Stimulated activated naive CD8-positive, alpha-beta T cell treated with anti-CD3 and anti-CD28 coated beads, Interleukin-15, Interleukin-2, amounts not matched to agents 100 ng/mL and 50 ng/mL, for 24 hours (primary cell): ENCODE results near the gene GTF2F2.
"Not testable (repeated sequence)": the region's sequence is repeated elsewhere in the genome, so short reads cannot be mapped to it uniquely, and the experiment has no call there.

Experiments used
- H3K27ac Mint-ChIP-seq: one replicate; pipeline ENCODE4 v1.8.0; 2021; ENCODE audit warnings: mild to moderate bottlenecking, mixed read lengths
- H3K27me3 Mint-ChIP-seq: one replicate; pipeline ENCODE4 v1.8.0; 2021; ENCODE audit warnings: mixed read lengths
- H3K36me3 Mint-ChIP-seq: one replicate; pipeline ENCODE4 v1.8.0; 2021; ENCODE audit warnings: low read depth, mixed read lengths
- H3K4me1 Mint-ChIP-seq: one replicate; pipeline ENCODE4 v1.8.0; 2021; ENCODE audit warnings: low read depth, mixed read lengths
- H3K4me3 Mint-ChIP-seq: one replicate; pipeline ENCODE4 v1.8.0; 2021; ENCODE audit warnings: mild to moderate bottlenecking, mixed read lengths
- H3K9me3 Mint-ChIP-seq: one replicate; pipeline ENCODE4 v1.8.0; 2021; ENCODE audit warnings: mixed read lengths

Gene GTF2F2

GRCh38 chr13:45228002-45228401, 107.7 kb downstream of the GTF2F2 start:
- Mint-ChIP-seq H3K4me3 (no peak overlapping the region), H3K36me3 (peaks cover 22% of the 10 kb centered on the region), H3K4me1 (peaks cover 34% of the 10 kb centered on the region), H3K27me3 (no peaks in the 10 kb centered on the region), H3K27ac (no peak overlapping the region), H3K9me3 (no peaks in the 10 kb centered on the region)

DNA sequence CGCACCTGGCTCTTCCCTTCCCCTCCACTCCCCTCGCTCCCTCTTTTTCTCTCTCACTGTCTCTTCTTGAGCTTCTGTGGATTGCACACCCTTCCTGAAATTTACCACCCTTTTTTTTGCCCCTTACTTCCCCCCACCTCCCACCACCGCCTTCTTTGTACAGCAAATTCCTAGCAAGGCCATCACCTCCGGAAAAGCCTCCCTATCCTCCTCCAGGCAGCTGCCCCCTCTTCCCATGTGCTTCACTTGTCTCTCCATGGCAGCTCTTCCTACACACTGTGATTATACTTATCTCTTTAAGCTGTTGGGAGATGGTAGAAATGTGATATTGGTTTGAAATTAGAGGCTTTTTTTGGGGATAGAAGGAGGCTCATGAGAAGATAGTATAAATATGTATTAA, 108.9 kb downstream of the GTF2F2 start:
- no peak overlapping the region for H3K4me3 Mint-ChIP-seq
- no peaks in the 10 kb centered on the region for H3K27me3 Mint-ChIP-seq
- no peak overlapping the region for H3K27ac Mint-ChIP-seq
- H3K4me1 Mint-ChIP-seq, result peaks cover 34% of the 10 kb centered on the region
- no peaks in the 10 kb centered on the region for H3K9me3 Mint-ChIP-seq
- H3K36me3 Mint-ChIP-seq, result peaks cover 22% of the 10 kb centered on the region

DNA sequence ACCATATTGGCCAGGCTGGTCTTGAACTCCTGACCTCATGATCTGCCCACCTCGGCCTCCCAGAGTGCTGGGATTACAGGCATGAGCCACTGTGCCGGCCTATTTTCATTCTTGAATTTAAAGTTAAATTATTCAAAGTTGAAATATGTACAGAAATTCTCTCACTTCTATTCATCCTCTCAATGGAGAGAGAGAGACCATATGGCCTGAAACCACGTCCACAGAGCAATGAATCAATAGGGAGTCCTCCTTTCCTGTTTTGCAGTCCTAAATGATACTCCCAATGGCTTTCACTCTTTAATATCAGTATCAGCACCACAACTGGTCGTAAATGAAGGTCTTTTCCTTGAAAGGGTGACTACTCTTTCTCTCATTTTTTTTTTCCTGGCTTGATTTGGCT, 111.0 kb downstream of the GTF2F2 start:
- Mint-ChIP-seq H3K36me3 (peaks cover 9% of the 10 kb centered on the region), H3K4me1 (peaks cover 18% of the 10 kb centered on the region), H3K9me3 (no peaks in the 10 kb centered on the region), H3K27me3 (no peaks in the 10 kb centered on the region), H3K4me3 (no peak overlapping the region), H3K27ac (no peak overlapping the region)

- Mint-ChIP-seq H3K4me3 (no peak overlapping the region), H3K4me1 (peaks cover 14% of the 10 kb centered on the region), H3K36me3 (peaks cover 9% of the 10 kb centered on the region), H3K27me3 (no peaks in the 10 kb centered on the region), H3K9me3 (no peaks in the 10 kb centered on the region), H3K27ac (no peak overlapping the region)
Measured at GRCh38 chr13:45231722-45232121, 111.4 kb downstream of the GTF2F2 start.

- Mint-ChIP-seq H3K4me3 (no peak overlapping the region), H3K27me3 (no peaks in the 10 kb centered on the region), H3K9me3 (no peaks in the 10 kb centered on the region), H3K4me1 (peaks cover 13% of the 10 kb centered on the region), H3K27ac (no peak overlapping the region), H3K36me3 (peaks cover 9% of the 10 kb centered on the region)
Measured at GRCh38 chr13:45232591-45232990, 112.3 kb downstream of the GTF2F2 start.

GRCh38 chr13:45238945-45239795, 118.9 kb downstream of the GTF2F2 start:
- Mint-ChIP-seq H3K27me3 (no peaks in the 10 kb centered on the region), H3K27ac (no peak overlapping the region), H3K4me1 (no peaks in the 10 kb centered on the region), H3K36me3 (peaks cover 11% of the 10 kb centered on the region), H3K4me3 (no peak overlapping the region), H3K9me3 (no peaks in the 10 kb centered on the region)

DNA sequence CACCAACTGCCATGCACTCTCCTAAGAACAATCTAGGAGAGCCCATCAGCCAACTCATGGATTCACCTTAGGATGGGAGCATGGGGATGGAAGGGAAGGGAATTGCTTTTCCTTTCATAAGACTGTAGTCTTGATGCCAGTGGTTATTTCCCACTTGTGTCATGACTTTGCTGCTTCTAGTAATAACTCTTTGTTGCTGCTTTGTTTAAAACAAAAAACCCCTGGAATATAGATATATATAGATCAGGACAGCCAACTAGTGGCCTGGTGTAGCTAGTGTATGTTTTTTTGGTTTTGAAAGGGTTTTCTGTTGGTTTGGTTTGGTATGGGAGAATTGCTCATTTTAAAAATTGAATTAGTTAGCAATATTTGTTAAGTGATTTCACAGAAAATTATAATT, 119.8 kb downstream of the GTF2F2 start:
- Mint-ChIP-seq H3K9me3 (no peaks in the 10 kb centered on the region), H3K27ac (no peak overlapping the region), H3K36me3 (peaks cover 12% of the 10 kb centered on the region), H3K4me1 (no peaks in the 10 kb centered on the region), H3K4me3 (no peak overlapping the region), H3K27me3 (no peaks in the 10 kb centered on the region)

DNA sequence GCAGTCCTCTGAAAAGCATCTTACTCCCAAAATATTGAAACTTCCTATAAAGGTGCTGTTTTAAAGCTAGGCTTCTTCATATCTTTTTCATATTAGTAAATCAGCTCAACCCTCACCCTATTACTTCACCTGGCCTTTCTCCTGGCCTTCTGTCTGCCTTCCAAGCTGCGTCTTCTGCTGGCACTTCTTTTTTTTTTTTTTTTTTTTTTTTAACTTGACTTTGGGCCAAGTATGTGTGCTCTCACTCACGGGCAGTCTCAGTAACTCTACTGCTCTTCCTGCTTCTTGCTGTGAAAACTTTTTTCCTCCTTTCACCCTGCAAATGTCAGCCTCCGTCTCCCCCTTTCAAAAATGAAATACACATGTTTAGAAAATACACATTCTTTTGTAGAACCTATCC, 121.8 kb downstream of the GTF2F2 start:
- Mint-ChIP-seq H3K27me3 (no peaks in the 10 kb centered on the region), H3K36me3 (peaks cover 16% of the 10 kb centered on the region), H3K4me3 (no peak overlapping the region), H3K4me1 (no peaks in the 10 kb centered on the region), H3K9me3 (no peaks in the 10 kb centered on the region), H3K27ac (no peak overlapping the region)

DNA sequence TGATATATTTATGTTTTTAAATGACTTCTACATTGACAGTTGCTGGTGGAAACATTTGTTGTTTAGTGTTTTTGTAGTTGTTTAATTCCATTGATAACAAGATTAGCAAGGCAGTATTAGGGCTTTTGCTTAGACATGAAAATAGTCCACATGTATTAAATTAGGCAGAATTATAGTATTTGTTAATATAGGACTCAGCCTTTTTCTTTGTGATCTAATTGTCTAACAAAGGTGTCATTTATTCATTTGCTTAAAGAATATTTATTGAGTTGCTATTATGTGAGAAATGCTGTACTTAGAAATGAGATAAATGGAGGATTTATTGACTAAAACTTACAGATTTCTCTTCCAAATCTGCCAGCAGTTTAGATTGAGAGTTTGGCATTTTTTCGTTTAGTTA, 122.2 kb downstream of the GTF2F2 start:
- Mint-ChIP-seq H3K4me1 (no peaks in the 10 kb centered on the region), H3K27ac (no peak overlapping the region), H3K36me3 (peaks cover 16% of the 10 kb centered on the region), H3K9me3 (no peaks in the 10 kb centered on the region), H3K4me3 (no peak overlapping the region), H3K27me3 (no peaks in the 10 kb centered on the region)

- no peak overlapping the region for H3K27ac Mint-ChIP-seq
- no peaks in the 10 kb centered on the region for H3K4me1 Mint-ChIP-seq
- H3K9me3 Mint-ChIP-seq, result no peaks in the 10 kb centered on the region
- H3K27me3 Mint-ChIP-seq, result no peaks in the 10 kb centered on the region
- peaks cover 15% of the 10 kb centered on the region for H3K36me3 Mint-ChIP-seq
- no peak overlapping the region for H3K4me3 Mint-ChIP-seq
Measured at GRCh38 chr13:45243077-45243476, 122.8 kb downstream of the GTF2F2 start.

GRCh38 chr13:45244736-45245135, 124.4 kb downstream of the GTF2F2 start:
- not testable (repeated sequence) for H3K27me3 Mint-ChIP-seq, H3K4me3 Mint-ChIP-seq, H3K4me1 Mint-ChIP-seq, H3K9me3 Mint-ChIP-seq, H3K27ac Mint-ChIP-seq, H3K36me3 Mint-ChIP-seq

DNA sequence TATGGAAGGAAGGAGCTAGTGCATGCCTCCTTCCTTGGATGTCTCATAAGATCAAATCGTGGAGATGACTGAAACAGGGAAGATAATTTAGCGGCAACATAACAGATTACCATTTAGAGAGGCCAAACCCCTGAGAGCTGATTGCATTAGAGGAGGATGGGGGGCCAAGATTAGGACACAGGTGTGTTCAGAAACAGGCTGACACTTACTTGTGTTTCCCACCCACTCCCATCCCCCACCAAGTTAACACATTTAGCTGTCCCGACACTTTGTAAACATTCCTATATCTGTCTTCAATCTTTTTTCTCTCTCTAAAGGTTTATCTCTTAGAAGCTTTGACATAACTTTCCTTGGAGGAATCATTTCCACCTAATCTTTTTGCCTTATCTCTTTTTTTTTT, 129.4 kb downstream of the GTF2F2 start:
- H3K27ac Mint-ChIP-seq, result no peak overlapping the region
- H3K4me1 Mint-ChIP-seq, result no peaks in the 10 kb centered on the region
- H3K9me3 Mint-ChIP-seq, result no peaks in the 10 kb centered on the region
- peaks cover 27% of the 10 kb centered on the region for H3K36me3 Mint-ChIP-seq
- H3K27me3 Mint-ChIP-seq, result no peaks in the 10 kb centered on the region
- H3K4me3 Mint-ChIP-seq, result no peak overlapping the region

DNA sequence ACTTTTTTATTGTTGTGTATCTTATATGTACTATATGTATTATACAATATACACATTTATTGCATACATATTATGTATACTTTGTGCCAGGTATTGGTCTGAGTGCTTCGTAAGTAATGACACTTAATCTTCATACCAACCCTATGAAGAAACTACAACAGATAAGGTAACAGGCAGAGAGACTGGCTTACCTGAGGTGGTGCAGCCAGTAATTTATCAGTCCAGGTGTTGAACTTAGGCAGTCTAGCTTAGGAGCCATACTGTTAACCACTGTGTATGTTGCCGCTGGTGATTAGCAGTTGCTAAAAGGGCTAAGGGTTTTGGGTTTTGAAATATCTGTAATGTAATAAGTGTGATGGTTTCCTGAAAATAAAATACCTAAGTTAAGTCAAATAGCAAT, 134.1 kb downstream of the GTF2F2 start:
- Mint-ChIP-seq H3K4me1 (peaks cover 29% of the 10 kb centered on the region), H3K9me3 (no peaks in the 10 kb centered on the region), H3K4me3 (no peak overlapping the region), H3K27ac (no peak overlapping the region), H3K27me3 (no peaks in the 10 kb centered on the region), H3K36me3 (peaks cover 32% of the 10 kb centered on the region)

DNA sequence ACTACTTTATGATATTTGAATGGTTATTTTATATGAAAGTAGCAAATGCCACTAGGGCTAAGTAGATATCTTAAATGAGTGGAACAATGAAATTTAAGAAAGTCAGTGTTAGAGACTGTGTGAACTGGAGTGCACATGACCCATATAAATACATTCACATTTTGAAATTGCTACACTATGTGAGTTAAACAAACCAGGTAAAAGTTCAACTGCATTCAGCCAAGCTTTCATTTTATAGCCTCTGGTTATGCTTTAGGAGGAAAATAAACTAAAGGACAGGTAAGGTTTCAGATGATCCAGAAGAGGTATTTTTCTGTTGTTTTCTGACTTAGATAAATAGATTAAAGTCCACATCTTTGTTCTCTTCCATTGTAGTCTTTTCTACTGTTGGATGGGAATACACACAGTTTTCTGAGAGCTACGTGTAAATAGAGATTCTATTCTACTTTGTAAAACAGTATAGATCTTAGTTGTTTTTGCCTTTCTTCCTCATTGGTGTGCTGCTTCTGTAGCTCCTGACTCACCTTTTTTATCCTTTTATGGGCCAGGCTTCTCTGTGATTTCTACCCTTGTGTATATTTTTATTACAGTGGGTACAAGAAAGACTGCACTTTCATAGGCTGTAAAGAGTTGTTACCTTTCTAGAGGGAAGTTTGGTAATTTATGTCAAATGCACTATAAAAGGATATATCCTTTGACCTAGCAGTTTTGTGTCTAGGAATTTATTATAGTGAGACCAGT, 135.1 kb downstream of the GTF2F2 start:
- peaks cover 29% of the 10 kb centered on the region for H3K4me1 Mint-ChIP-seq
- no peaks in the 10 kb centered on the region for H3K27me3 Mint-ChIP-seq
- peaks cover 28% of the 10 kb centered on the region for H3K36me3 Mint-ChIP-seq
- no peak overlapping the region for H3K4me3 Mint-ChIP-seq
- no peak overlapping the region for H3K27ac Mint-ChIP-seq
- no peaks in the 10 kb centered on the region for H3K9me3 Mint-ChIP-seq

GRCh38 chr13:45256254-45256653, 135.9 kb downstream of the GTF2F2 start:
- H3K9me3 Mint-ChIP-seq, result no peaks in the 10 kb centered on the region
- no peak overlapping the region for H3K27ac Mint-ChIP-seq
- no peaks in the 10 kb centered on the region for H3K27me3 Mint-ChIP-seq
- peaks cover 29% of the 10 kb centered on the region for H3K4me1 Mint-ChIP-seq
- H3K36me3 Mint-ChIP-seq, result peaks cover 28% of the 10 kb centered on the region
- H3K4me3 Mint-ChIP-seq, result no peak overlapping the region
